Neural progenitor cell (in vitro differentiated cells): ENCODE measurements around the gene PRG2. TPM values are rescaled to one million over a fixed set of nuclear protein-coding genes. Genes with fewer than 3 reads are reported as not detected.

Source experiments
- DNase-seq: peaks from one replicate; pipeline ENCODE4 v3.0.0-alpha.2; 2016; ENCODE audit warnings: low spot score
- H2AFZ ChIP-seq: fragments of 200-600 bp; sonication (generic); replicated peaks from 2 replicates; pipeline ENCODE4 v1.6.1; 2016; ENCODE audit warnings: antibody characterized with exemption
- H3F3A ChIP-seq: fragments of 200-600 bp; sonication (generic); 2 replicates; pipeline ENCODE4 v1.6.1; 2016; ENCODE audit warnings: antibody characterized with exemption, low read depth
- H3K27ac ChIP-seq: fragments of 200-600 bp; sonication (generic); 2 replicates; pipeline ENCODE4 v1.5.1; 2016; ENCODE audit warnings: mild to moderate bottlenecking
- H3K27me3 ChIP-seq: fragments of 200-600 bp; sonication (generic); 2 replicates; pipeline ENCODE4 v1.6.1; 2016; ENCODE audit warnings: mild to moderate bottlenecking, moderate library complexity
- H3K36me3 ChIP-seq: fragments of 200-600 bp; sonication (generic); 2 replicates; pipeline ENCODE4 v1.5.1; 2016
- H3K4me1 ChIP-seq: fragments of 200-600 bp; sonication (generic); 2 replicates; pipeline ENCODE4 v1.6.1; 2016; ENCODE audit warnings: mixed run types
- H3K4me2 ChIP-seq: fragments of 200-600 bp; sonication (generic); 2 replicates; pipeline ENCODE4 v1.6.1; 2016
- H3K4me3 ChIP-seq: fragments of 200-600 bp; sonication (generic); 2 replicates; pipeline ENCODE4 v1.5.1; 2016
- H3K79me2 ChIP-seq: fragments of 200-600 bp; sonication (generic); 2 replicates; pipeline ENCODE4 v1.6.1; 2016; ENCODE audit warnings: low read depth
- H3K9ac ChIP-seq: fragments of 200-600 bp; sonication (generic); 2 replicates; pipeline ENCODE4 v1.6.1; 2016
- H3K9me3 ChIP-seq: fragments of 200-600 bp; sonication (generic); 2 replicates; pipeline ENCODE4 v1.5.1; 2016; ENCODE audit warnings: low read depth
- H4K20me1 ChIP-seq: fragments of 200-600 bp; sonication (generic); 2 replicates; pipeline ENCODE4 v1.6.1; 2016; ENCODE audit warnings: low read depth
- H3K27ac Mint-ChIP-seq: 3 replicates; pipeline ENCODE4 v1.8.0; 2021; ENCODE audit warnings: mixed read lengths
- H3K27me3 Mint-ChIP-seq: 2 replicates; pipeline ENCODE4 v1.8.0; 2022; ENCODE audit warnings: low read depth, mild to moderate bottlenecking, inconsistent platforms, moderate library complexity, mixed read lengths; ENCODE audit not compliant: insufficient read depth
- H3K36me3 Mint-ChIP-seq: 3 replicates; pipeline ENCODE4 v1.8.0; 2021; ENCODE audit warnings: mixed read lengths
- H3K4me1 Mint-ChIP-seq: 3 replicates; pipeline ENCODE4 v1.8.0; 2021; ENCODE audit warnings: mixed read lengths
- H3K4me3 Mint-ChIP-seq: 3 replicates; pipeline ENCODE4 v1.8.0; 2021; ENCODE audit warnings: mild to moderate bottlenecking, moderate library complexity, mixed read lengths
- H3K9me3 Mint-ChIP-seq: 3 replicates; pipeline ENCODE4 v1.8.0; 2020; ENCODE audit warnings: mixed read lengths
- CTCF ChIP-seq: fragments of 200-600 bp; sonication (generic); IDR thresholded peaks from 2 replicates; pipeline ENCODE4 v1.5.1; 2017; ENCODE audit warnings: antibody characterized with exemption, mild to moderate bottlenecking
- EZH2 ChIP-seq: fragments of 200-600 bp; sonication (generic); IDR thresholded peaks from 2 replicates; pipeline ENCODE4 v1.6.1; 2017; ENCODE audit warnings: antibody characterized with exemption, mild to moderate bottlenecking, moderate library complexity
- EZH2phosphoT487 ChIP-seq: fragments of 200-600 bp; sonication (generic); IDR thresholded peaks from 2 replicates; pipeline ENCODE4 v1.6.1; 2017; ENCODE audit warnings: antibody characterized with exemption
- total RNA-seq: library from RNA; depleted of rRNA; stranded (reverse); fragments of >200 nt; gene quantifications from 2 replicates; pipeline ENCODE4 v1.2.3, GENCODE V29; 2015; ENCODE audit warnings: low replicate concordance

PRG2 gene
- total RNA-seq, 1 donor from 2014 or later = not detected

- Mint-ChIP-seq H3K4me1 (peaks cover 34% of the 10 kb centered on the region), H3K27me3 (peaks cover 12% of the 10 kb centered on the region), H3K27ac (no peak overlapping the region), H3K4me3 (no peak overlapping the region), H3K36me3 (no peaks in the 10 kb centered on the region), H3K9me3 (peaks cover under 1% of the 10 kb centered on the region)
- Histone ChIP-seq H3K4me3 (no peak overlapping the region), H3K79me2 (no peaks in the 10 kb centered on the region), H3K9ac (no peak overlapping the region), H3K36me3 (no peaks in the 10 kb centered on the region), H3K27ac (no peak overlapping the region), H3K27me3 (no peaks in the 10 kb centered on the region), H2AFZ (peak overlapping the region; percentile 82), H3K4me2 (no peak overlapping the region), H3K4me1 (peaks cover 25% of the 10 kb centered on the region), H3K9me3 (no peaks in the 10 kb centered on the region), H4K20me1 (no peaks in the 10 kb centered on the region), H3F3A (peaks cover 20% of the 10 kb centered on the region)
- no peak for TF ChIP-seq CTCF
- TF ChIP-seq EZH2phosphoT487 = no peak
- TF ChIP-seq EZH2 = no peak
- no peak for DNase-seq
Measured at GRCh38 chr11:57344826-57345225, 45.6 kb downstream of the PRG2 start.

- no peak for DNase-seq
- Histone ChIP-seq H3K4me3 (no peak overlapping the region), H3K9me3 (no peaks in the 10 kb centered on the region), H4K20me1 (no peaks in the 10 kb centered on the region), H3K4me1 (peaks cover 31% of the 10 kb centered on the region), H3K79me2 (no peaks in the 10 kb centered on the region), H3K4me2 (peak overlapping the region; percentile 17), H3K9ac (no peak overlapping the region), H3K36me3 (no peaks in the 10 kb centered on the region), H3K27ac (no peak overlapping the region), H3K27me3 (no peaks in the 10 kb centered on the region), H3F3A (peaks cover 26% of the 10 kb centered on the region), H2AFZ (peak overlapping the region; percentile 74)
- Mint-ChIP-seq H3K4me1 (peaks cover 37% of the 10 kb centered on the region), H3K4me3 (no peak overlapping the region), H3K9me3 (no peaks in the 10 kb centered on the region), H3K27me3 (peaks cover 16% of the 10 kb centered on the region), H3K27ac (no peak overlapping the region), H3K36me3 (no peaks in the 10 kb centered on the region)
- no peak for TF ChIP-seq EZH2
- no peak for TF ChIP-seq CTCF
- TF ChIP-seq EZH2phosphoT487 = no peak
Measured at GRCh38 chr11:57343825-57344224, 46.6 kb downstream of the PRG2 start.

- Mint-ChIP-seq H3K27me3 (peaks cover 17% of the 10 kb centered on the region), H3K4me1 (peaks cover 40% of the 10 kb centered on the region), H3K4me3 (no peak overlapping the region), H3K36me3 (no peaks in the 10 kb centered on the region), H3K9me3 (no peaks in the 10 kb centered on the region), H3K27ac (peak overlapping the region; percentile 84)
- peak overlapping the region; percentile 86 for H2AFZ ChIP-seq
- H3K4me1 ChIP-seq = peaks cover 42% of the 10 kb centered on the region
- no peaks in the 10 kb centered on the region for H3K36me3 ChIP-seq
- H3K4me2 ChIP-seq = no peak overlapping the region
- no peaks in the 10 kb centered on the region for H3K79me2 ChIP-seq
- no peak overlapping the region for H3K4me3 ChIP-seq
- H3K27me3 ChIP-seq = no peaks in the 10 kb centered on the region
- TF ChIP-seq EZH2phosphoT487 (no peak), EZH2 (no peak), CTCF (no peak)
- H3F3A ChIP-seq = peaks cover 26% of the 10 kb centered on the region
- H3K27ac ChIP-seq = no peak overlapping the region
- no peak overlapping the region for H3K9ac ChIP-seq
- no peaks in the 10 kb centered on the region for H3K9me3 ChIP-seq
- no peak for DNase-seq
- H4K20me1 ChIP-seq = no peaks in the 10 kb centered on the region
Measured at GRCh38 chr11:57342702-57343101, 47.7 kb downstream of the PRG2 start.
